CD4-positive, alpha-beta T cell treated with Interleukin-1 beta for 1 hour (primary cell): Measurements from ENCODE around the gene NECAB3.

Experiments
- DNase-seq, 2 donors: peaks; one replicate each; pipeline ENCODE4 v3.0.0-alpha.2; 2020 to 2022

Gene NECAB3

DNA sequence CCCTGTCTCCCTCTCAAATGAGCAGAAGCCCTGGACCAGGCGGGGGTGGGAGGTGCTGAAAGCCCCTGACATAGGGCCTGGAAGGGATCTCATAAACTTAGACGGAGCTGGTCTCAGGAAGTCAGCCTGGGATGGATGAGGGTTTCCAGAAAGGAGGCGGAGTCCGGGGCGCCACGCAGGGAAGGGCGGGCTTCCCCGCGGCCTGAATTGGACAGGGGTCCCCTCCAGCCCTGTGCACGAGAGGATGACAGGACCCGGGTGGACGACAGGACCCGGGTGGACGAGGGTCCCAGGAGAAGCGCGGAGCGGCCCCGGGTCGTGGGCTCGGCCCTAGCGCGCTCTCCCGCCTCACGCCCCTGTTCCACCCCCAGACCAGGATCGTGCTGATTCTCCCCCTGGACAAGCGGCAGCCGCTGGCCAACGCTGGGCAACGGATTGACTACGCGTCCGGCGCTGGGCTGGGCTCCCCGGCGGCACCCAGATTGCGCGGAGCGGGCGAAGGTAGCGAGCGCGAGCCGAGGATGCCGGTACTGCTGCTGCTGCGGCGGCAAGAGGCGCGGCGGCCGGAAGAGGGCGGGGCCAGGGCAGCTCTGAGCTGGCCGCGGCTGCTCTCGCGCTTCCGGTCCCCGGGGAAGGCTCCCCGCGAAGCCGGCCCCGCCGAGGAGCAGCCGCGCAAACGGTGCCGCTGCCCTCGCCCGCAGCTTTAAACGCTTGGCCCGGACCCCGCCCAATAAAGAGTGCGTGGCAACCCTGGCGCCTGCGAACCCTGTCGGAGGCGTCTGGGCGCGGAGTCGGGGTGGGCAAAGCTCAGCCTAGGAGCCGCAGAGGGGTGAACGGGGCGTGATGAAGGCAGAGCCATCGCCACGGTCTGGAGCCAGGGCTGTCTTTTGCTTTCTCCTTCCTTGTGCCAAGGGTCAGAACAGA lies 10.8 kb downstream of the NECAB3 start:
- DNase-seq, result peak; percentile 85 to 86

DNA sequence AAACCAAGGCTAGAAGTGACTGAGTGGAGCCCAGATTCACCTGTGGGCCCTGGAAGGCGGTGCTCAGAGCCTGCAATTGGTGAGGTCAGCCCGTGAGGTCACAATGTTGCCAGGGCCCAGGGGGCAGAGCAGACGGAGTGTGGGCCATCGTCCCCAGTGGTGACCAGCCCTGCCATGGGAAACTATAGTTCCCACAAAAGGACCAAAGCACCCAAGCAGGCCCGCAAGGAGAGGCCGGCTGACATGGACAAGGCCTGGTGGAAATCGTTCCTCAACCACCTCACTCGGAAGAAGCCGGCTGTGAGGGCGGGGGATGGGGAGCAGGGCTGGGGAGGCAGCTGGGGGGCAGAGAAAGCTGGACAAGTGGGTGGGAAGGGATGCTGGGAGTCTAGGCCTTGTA lies 12.1 kb downstream of the NECAB3 start, which contains the start of gene C20orf144:
TSS of gene C20orf144 (plus strand) at position 156 of the 400 bp plus-strand sequence. CDS start at position 175, 19 bp downstream.
- DNase-seq, result no peak

DNA sequence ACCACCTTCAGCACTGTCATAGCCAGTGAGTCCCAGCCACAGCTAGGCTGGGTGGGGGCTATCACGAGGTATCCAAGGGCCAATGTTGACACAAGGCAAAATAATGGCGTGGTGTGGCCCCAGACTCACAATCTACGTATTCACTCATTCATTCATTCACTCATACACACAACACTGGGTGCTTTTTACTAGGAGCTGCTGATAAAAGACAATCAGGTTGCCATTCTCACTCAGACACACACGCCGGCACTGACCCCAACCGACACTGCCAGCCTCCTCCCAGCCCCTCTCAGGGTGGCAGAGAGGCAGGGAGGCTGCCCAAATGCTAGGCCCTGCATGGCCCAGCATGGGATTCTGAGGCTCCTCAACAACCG lies 13.6 kb downstream of the NECAB3 start:
- no peak for DNase-seq

DNA sequence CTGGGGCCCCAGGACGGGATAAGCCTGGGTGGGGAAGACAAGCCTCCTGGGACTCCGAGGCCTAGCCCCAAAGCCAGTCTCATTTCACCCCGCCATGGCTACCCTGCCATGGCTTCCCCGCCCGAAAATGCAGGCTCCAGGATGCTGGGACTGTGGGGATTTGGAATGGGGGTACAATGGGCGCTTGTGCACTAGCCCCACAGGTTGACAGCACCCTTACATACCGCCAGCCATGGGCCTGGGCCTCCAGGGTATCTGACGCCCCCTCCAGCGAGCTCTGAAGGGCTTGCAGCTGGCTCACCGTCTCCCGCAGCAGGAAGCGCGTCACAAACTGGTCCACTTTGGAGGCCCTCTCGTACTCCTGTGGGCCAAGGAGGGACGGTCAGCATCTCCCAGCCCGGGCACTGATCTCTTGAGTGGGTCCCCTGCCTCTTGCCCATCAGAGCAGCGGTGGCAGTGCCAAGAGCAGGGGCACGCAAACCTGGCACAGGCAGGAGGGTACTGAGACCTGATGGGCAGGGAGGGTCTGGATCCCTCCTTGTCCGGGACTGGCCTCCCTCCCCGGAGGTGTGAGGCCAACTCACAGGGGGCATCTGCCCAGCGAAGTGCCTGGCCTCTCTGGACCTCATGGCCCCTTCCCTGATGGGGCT lies 14.1 kb downstream of the NECAB3 start:
- DNase-seq, result no peak

DNA sequence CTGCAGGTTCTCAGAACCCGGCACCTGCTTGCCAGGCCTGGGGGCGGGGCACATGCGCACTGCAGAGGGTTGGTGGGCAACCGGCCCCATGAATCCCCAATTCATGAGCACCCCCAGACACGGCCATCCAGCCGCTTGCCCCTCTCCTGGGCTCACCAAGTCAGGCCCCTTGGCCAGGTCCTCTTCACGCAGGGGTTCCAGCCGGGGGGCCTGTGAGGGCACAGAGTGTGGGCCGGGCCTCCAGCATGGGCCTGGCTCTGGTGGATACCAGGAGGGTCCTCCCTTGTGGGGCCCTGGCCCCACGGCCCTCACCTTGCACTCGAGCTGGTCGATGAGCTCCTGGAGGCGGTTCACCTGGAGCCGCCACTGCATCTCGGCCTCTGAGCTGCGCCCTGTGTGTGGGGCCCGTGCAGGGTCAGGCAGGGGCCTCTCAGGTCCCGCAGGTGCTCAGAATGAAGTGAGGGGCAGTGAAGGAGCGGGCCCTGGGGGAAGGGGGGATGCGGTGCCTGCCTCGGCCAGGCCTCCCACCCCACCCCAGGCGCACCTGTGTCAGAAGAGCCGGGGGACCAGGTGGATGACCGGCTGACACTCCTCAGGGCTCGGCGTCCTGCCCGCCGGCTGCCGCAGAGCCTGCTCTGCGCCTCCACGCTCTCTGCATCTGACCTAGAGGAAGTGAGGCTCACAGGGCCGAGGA lies 14.7 kb downstream of the NECAB3 start:
- DNase-seq, result no peak

DNA sequence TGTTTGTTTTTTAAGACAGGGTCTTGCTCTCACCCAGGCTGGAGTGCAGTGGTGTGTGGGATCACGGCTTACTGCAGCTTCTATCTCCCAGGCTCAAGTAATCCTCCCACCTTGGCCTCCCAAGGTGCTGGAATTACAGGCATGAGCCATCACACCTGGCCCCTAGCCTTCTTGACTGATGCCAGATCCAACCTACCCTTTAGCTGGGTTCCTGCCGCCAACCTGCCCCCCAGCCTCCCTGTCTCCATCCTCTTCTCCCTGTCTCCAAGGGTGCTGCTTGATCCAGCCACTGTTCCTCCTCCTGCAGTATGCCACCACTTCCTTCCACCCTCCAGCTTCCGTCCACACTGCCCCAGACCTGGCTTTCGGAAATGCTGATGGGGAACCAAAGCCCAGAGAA lies 15.3 kb downstream of the NECAB3 start:
- no peak for DNase-seq

DNA sequence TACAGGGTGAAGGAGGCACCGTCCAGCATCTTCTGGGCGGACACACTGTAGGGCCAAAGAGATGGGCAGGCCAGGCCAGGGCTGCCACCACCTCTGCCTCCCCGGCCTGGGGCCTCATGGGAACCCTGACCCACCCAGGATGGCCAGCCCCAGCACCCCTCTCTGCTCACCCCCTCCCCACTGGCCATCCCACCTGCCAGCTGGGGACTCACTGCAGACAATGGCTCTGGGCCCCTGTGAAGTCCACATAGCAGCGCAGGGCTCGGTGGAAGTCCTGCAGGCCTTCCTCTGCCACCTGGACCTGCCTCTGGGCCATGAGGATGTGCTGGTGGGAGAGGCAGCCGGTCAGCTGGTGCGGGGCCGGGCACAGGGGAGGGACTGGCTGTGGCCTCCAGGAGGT lies 15.7 kb downstream of the NECAB3 start:
- no peak for DNase-seq

DNA sequence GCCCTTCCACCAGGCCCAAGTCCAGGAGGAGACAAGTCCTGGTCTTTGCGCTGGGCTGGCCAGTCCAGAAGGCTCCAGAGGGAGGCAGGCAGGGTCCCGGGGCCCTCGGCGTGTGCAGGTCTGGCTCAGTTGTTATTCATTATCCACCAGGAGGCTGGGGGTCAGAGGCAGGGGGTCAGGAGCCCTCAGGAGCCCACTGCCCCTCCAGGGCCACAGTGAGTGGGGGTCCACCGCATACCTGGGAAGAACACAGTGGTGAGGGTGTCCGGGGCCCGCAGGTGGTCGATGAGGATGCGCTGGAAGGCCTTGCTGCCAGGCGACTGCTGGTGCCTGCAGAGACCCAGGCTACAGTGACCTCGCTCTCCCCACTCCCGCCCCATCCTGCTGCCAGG lies 16.5 kb downstream of the NECAB3 start:
- no peak for DNase-seq

DNA sequence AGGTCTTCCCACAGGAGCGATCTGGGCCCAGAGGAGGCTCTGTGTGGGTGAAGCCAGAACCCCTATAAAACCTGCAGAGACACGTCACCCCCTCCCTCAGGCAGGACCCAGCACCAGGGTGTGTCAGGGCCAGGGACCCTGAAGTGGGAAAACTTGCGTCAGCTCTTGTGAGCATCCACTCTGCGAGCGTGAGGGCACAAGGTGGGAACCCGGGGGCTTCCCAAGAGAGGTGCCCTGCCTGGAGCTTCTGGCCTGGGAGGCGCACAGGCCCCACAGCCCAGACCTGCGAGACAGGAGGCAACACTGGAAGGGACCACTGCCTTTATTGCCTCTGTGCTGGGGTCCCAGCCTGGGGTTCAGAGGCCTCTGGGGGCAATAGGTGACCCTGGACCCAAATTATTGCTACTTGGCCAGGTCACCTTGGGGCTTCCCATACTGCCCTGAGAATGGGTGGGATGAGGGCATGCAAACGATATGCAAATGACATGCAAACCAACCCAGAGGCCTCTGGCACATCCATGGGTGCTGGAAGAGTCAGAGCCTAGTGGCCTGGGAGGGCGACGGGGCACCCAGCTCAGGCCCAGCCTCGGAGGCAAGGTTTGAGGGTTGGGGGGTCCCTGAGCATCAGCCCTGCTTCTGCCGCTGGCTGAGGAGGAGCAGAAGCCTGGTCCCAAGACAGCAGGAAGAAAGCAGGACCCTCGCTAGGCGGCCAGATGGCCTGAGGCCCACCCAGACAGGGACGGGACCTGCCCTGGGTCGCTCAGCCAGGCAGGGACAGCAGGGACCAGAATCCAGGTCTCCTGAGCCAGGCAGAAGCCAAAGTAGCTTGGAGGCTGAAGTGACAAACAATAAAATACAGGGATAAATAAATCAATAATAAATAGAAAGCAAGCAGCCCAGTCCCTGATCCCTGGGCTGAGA lies 17.2 kb downstream of the NECAB3 start:
- DNase-seq, result no peak

DNA sequence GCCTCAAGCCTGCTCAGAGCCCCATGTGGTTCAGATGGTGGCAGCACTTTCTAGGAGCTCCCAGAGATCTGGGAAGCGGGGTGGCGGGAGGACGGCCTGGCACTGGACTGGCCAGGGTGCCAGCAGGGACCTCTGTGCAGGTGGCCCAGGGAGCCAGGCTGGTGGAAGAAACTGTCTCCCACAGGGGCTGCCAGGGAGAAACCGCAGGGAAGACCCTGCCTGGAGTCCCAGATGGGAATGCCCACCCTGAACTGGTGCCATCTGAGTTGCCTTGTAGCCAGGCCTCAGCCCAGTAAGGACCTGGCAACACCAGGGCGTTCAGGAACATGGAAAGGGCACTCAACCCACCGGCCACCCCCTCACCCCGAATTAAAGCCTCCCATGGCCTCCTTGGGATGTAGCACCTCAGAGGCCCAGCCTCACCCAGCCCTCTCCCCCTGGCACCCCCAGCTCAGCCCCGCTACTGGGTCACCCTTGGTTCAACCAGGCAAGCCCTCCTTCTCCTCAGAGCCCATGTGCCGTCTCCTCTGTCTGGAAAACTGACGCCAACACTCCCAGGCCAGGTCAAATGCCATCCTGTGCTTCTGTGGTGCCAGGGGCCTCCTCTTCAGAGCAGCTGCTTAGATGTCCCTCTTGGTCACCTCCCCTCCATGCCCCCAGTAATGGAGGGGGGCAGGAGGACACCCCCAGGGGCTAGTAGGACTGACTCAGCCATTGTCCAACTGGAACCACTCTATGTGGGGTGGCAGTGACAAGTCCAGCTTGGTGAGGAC lies 18.0 kb downstream of the NECAB3 start:
- no peak for DNase-seq

DNA sequence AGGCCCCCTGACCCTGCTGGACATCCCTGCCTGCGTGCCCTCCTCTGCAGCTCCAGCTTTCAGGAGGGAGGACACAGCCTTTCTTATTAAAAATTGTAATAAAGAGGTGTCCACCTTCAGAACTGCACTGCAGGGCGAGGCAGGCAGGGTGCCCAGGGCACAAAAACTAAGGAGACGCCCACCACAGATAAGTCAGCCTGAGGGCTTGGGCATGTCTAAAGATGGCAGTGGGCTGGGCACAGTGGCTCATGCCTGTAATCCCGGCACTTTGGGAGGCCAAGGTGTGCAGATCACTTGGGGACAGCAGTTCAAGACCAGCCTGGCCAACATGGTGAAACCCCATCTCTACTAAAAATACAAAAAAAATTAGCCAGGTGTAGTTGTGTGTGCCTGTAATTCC lies 19.1 kb downstream of the NECAB3 start:
- DNase-seq, result no peak

DNA sequence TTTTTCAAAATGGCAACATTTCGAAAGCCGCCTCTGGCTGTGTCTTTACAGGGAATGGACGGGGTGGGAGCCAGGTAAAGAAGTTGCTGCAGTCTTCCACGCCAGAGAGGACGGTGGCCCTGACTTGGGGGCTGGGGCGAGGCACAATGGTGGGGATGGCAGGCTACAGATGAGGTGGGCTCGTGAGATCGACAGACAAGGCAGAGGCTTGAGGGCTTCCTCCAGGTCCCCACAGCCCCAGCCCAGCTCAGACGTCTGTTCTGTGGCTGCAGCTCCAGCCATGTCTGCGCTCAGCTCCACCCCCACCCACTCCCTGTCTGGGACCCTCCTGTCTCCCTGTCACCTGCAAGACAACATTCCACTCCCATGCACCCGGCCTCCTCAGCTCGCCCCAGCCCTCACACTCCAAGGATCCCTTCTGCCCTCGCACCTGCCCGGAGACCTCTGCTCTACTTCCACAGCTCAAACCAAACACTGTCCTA lies 19.5 kb downstream of the NECAB3 start:
- DNase-seq, result no peak

DNA sequence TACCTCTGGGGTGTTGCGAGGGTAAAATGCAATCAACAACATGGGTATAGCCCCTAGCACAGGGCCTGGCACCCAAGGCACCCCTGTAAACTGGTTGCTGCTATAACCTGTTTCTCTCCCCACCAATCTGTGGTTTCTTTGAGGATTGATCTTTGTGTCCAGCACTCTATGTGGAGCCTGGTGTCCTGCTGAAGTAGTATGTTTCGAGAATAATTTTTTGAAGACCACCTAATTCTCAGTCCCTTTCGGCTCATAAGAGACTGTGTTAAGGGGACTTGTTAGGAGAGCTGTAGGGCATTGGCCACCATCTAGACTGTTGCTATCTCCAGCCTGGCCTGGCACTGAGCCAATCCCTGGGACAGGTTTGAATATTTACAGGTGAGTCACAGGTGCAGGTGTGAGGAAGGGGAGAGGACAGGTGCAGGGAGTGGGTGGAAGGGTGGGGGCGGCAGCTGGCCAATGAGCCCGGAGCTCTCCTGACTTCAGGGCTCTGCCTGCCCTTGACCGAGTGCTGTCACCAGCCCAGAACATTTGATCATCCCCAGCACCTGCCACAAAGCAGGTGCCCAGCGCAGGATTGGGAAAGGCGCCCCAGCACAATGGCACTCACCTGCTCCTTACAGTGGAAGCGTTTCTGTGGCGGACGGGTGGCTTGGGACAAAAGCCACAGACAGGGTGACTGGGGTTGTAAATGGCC lies 20.2 kb downstream of the NECAB3 start:
- no peak for DNase-seq

DNA sequence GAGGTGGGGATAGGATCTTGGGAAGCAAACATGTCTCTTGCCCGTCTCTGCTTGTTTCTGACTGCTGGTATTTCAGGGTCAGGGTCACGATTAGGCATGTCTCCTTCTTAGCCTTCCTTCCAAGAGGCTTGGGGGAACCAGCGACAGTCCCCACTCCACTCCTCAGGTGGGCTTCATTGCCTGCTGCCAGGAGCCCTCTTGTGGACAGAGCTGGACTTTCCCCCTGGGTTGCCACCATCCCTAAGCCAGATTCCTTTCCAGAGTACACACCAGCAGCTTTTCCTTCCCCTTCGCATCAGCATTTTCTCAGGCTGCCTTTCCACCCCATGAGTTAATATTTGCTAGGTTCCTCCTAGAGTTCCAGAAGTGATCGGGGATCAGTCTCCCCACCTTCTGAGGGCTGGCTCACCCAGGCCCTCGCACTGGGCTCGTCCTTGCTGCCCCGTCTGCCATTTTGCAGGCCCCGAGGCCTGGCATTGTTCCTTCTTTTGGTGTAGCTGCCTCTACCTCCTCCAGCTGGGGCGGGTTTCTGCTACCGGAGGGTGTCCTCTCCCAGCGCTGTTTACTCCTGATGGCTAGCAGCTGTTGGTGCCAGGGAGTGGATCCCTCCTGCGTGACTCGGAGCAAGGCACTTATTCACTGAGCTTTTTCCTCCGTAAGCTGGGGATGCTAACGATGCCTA lies 20.9 kb downstream of the NECAB3 start:
- DNase-seq, result peak; percentile 43 to 53

DNA sequence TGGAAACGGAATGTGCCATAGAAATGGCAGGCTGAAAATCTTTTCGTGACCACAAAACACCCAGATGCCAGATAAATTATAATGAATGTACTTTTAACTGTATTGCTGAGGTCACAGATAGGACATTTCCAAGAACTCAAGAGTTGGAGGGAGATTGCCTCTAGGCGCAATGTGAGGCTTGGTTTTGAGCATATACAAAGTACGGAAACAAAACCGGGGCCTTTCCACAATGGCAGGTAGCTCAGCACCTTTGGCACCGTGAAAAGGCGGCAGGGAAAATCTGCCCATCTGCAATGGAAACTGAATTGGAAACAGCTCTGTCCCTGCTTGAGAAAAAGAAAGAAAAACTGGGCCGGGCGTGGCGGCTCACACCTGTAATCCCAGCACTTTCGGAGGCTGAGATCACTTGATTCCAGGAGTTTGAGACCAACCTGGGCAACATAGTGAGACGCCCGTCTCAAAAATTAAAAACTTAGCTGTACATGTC lies 22.6 kb downstream of the NECAB3 start:
- no peak for DNase-seq

DNA sequence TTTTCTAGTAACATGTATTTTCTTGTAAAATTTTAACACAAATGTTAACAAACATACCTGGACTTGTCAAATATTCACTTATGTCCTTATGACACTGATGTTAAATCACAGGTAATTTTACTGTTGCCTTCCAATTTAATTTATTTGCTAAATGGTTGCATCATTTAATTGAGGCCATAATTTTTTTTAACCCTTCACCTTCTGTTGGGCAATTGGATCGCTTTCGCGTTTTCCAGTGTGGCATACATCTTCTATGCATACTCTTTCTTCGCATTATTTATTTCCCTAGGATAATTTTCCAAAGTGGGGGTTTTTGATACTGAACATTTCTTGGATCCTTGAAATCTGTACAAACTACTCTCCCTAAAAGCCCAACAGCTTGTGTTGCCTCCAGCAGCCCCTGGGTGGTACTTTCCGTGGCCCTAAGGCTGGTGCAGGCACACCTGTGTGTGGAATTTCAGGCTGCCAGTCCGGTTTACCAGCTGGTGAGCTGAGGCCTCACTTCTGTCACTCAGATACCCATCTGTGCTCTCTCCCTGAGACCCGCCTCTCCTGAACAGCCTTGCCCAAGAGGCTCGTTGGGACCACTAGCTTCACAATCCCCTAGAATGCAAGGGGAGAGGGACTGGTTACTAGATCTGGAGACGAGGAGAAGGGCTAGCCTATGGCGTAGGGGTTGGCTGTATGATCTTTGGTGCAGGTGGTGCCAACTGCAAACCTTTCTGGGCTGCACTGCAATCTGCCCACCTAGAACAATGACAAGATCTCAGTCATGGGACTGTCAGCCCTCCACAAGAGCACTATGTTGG lies 23.3 kb downstream of the NECAB3 start:
- DNase-seq, result no peak

DNA sequence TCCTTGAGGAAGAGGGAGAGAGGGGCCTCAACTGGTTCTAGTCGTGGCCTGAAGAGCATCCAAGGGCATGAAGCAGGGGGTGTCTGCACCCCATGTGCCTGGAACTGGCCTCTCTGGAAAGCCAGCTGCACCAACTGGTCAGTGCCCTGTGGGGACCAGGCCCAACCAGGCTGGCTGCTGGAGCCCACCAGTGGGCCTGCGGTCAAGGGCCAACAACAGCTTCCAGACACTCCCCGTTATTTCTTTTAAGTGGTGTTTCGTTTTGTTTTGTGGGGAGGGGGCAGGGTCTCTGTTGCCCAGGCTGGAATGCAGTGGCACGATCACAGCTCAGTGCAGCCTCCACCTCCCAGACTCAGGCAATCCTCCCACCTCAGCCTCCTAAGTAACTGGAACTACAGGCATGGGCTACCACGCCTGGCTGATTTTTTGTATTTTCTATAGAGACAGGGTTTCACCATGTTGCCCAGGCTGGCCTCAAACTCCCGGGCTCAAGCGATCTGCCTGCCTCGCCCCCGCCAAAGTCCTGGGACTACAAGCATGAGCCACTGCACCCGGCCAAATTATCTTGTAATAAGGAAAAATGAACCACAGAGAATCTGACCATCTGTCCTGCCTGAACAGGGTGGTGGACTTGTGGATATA lies 24.0 kb downstream of the NECAB3 start:
- DNase-seq, result no peak

DNA sequence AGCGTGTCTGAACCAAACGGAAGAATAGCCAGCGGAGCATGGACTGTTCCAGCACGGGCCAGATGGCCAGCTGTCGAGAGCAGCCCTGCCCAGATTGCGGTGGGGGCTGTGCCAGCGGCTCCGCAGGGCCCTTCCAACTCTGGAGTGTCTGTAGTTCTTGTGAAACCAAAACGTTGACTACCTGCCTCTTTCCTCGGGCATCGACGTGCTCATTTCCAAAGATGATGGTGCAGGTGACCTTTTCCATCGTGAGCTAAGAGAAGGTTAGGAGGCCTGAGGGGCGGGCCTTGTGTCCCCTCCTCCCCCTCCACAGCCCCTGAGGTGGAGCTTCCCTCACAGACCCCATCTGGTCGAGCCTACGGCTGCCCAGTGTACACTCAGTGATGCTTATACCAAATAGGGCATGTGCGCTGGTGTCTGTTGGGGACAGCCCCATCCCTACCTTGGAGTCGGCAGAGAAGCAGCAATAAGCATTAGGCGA lies 25.0 kb downstream of the NECAB3 start:
- no peak for DNase-seq
